A673 (cell line): ENCODE measurements around the gene HMGCLL1. TPM values are rescaled to one million over a fixed set of nuclear protein-coding genes. Genes with fewer than 3 reads are reported as not detected.

Source experiments
- BruUV-seq: library from RNA; stranded (reverse); fragments of 400-500 nt; replicated peaks from 2 replicates; lab custom pipeline; 2021; lab: Mats Ljungman, UMichigan
- CTCF ChIA-PET: fragments of 300-600 bp; sonication (Branson Sonifier 250); formaldehyde crosslinking; loops from one replicate; lab custom pipeline; 2022; ENCODE audit warnings: antibody characterized with exemption; lab: Charles Lee
- POLR2A ChIA-PET: fragments of 300-600 bp; sonication (Branson Sonifier 250); formaldehyde crosslinking; loops from one replicate; lab custom pipeline; 2022; ENCODE audit warnings: antibody characterized with exemption; ENCODE audit not compliant: low non-redundant PET; lab: Charles Lee
- DNase-seq: peaks from one replicate; pipeline ENCODE4 v3.0.0-alpha.2; 2015; ENCODE audit warnings: low spot score
- H3K27ac ChIP-seq: fragments of 200-600 bp; sonication (generic); 2 replicates; pipeline ENCODE4 v1.5.1; 2016; ENCODE audit warnings: mixed run types, low read depth, mild to moderate bottlenecking, mixed read lengths, antibody characterized with exemption, low read length; ENCODE audit not compliant: poor library complexity, severe bottlenecking
- H3K27me3 ChIP-seq: fragments of 200-600 bp; sonication (generic); replicated peaks from 2 replicates; pipeline ENCODE4 v1.6.1; 2017; ENCODE audit warnings: mixed run types, low read depth, mild to moderate bottlenecking, mixed read lengths, antibody characterized with exemption, low read length; ENCODE audit not compliant: insufficient read depth, poor library complexity
- H3K36me3 ChIP-seq: fragments of 200-600 bp; sonication (generic); 2 replicates; pipeline ENCODE4 v1.6.1; 2016; ENCODE audit warnings: mixed run types, mild to moderate bottlenecking, mixed read lengths, antibody characterized with exemption, low read length; ENCODE audit not compliant: insufficient read depth, poor library complexity, severe bottlenecking
- H3K4me1 ChIP-seq: fragments of 200-600 bp; sonication (generic); 2 replicates; pipeline ENCODE4 v1.6.1; 2017; ENCODE audit warnings: mixed run types, mild to moderate bottlenecking, mixed read lengths, antibody characterized with exemption, low read length; ENCODE audit not compliant: insufficient read depth, poor library complexity, severe bottlenecking
- H3K4me3 ChIP-seq: fragments of 200-600 bp; sonication (generic); 2 replicates; pipeline ENCODE4 v1.5.1; 2016; ENCODE audit warnings: low read depth, mixed run types, mild to moderate bottlenecking, mixed read lengths, low read length; ENCODE audit not compliant: poor library complexity, severe bottlenecking
- H3K9me3 ChIP-seq: fragments of 200-600 bp; sonication (generic); 2 replicates; pipeline ENCODE4 v1.6.1; 2016; ENCODE audit warnings: mixed run types, low read depth, mild to moderate bottlenecking, mixed read lengths, antibody characterized with exemption, low read length; ENCODE audit not compliant: poor library complexity, severe bottlenecking
- CTCF ChIP-seq: fragments of 300-800, 200-600 bp; sonication (generic); conservative IDR thresholded peaks from 2 replicates; pipeline ENCODE4 v1.5.1; 2017; ENCODE audit warnings: low read depth, mild to moderate bottlenecking, antibody characterized with exemption, low read length, moderate library complexity, mixed read lengths
- EZH2 ChIP-seq: fragments of 200-600 bp; sonication (generic); IDR thresholded peaks from 2 replicates; pipeline ENCODE4 v1.6.1; 2017; ENCODE audit warnings: borderline replicate concordance, low read depth, mild to moderate bottlenecking, mixed read lengths, antibody characterized with exemption, low read length; ENCODE audit not compliant: poor library complexity, severe bottlenecking
- intact Hi-C: fragments of 100-400 bp; cut with micrococcal nuclease; formaldehyde crosslinking; loops from one replicate; pipeline ENCODE4 v1.10.0; 2022; ENCODE audit not compliant: unreplicated experiment
- total RNA-seq: library from RNA; stranded (reverse); gene quantifications from 2 replicates; pipeline ENCODE4 v1.2.3, GENCODE V29; 2021

Gene HMGCLL1
- total RNA-seq, 1 experiment from 2014 or later = not detected

GRCh38 chr6:55531496-55531895 lies 47.5 kb downstream of the HMGCLL1 start:
- Histone ChIP-seq H3K27me3 (no peaks in the 10 kb centered on the region), H3K4me1 (no peaks in the 10 kb centered on the region), H3K9me3 (no peaks in the 10 kb centered on the region), H3K27ac (no peak overlapping the region), H3K4me3 (no peak overlapping the region), H3K36me3 (no peaks in the 10 kb centered on the region)
- no TSS peak for BruUV-seq
- POLR2A ChIA-PET = no interaction called here
- intact Hi-C loops = no loop called here
- TF ChIP-seq CTCF = no peak
- no peak for TF ChIP-seq EZH2
- CTCF ChIA-PET = no interaction called here
- DNase-seq = no peak

GRCh38 chr6:55530931-55531330 lies 48.1 kb downstream of the HMGCLL1 start:
- TF ChIP-seq EZH2 (no peak), CTCF (no peak)
- no TSS peak for BruUV-seq
- Histone ChIP-seq H3K27ac (no peak overlapping the region), H3K36me3 (no peaks in the 10 kb centered on the region), H3K27me3 (no peaks in the 10 kb centered on the region), H3K4me1 (no peaks in the 10 kb centered on the region), H3K9me3 (no peaks in the 10 kb centered on the region), H3K4me3 (no peak overlapping the region)
- ChIA-PET CTCF (no interaction called here), POLR2A (no interaction called here)
- intact Hi-C loops = no loop called here
- peak; percentile 4 for DNase-seq

GRCh38 chr6:55528624-55529023 lies 50.4 kb downstream of the HMGCLL1 start:
- peak; percentile 52 for DNase-seq
- H3K4me1 ChIP-seq = no peaks in the 10 kb centered on the region
- H3K36me3 ChIP-seq = no peaks in the 10 kb centered on the region
- no TSS peak for BruUV-seq
- intact Hi-C loops = no loop called here
- no peaks in the 10 kb centered on the region for H3K27me3 ChIP-seq
- no peak overlapping the region for H3K4me3 ChIP-seq
- CTCF ChIA-PET = no interaction called here
- H3K9me3 ChIP-seq = no peaks in the 10 kb centered on the region
- POLR2A ChIA-PET = no interaction called here
- H3K27ac ChIP-seq = no peak overlapping the region
- no peak for TF ChIP-seq EZH2
- TF ChIP-seq CTCF = peak; percentile 50
